Smooth muscle cell (in vitro differentiated cells): ENCODE data around the gene UGT1A8. TPM values are rescaled to one million over a fixed set of nuclear protein-coding genes. Genes with fewer than 3 reads are reported as not detected.
"Not testable (repeated sequence)": the region's sequence is repeated elsewhere in the genome, so short reads cannot be mapped to it uniquely, and the experiment has no call there.

Source experiments
- DNase-seq: peaks from one replicate; lab custom pipeline; 2025; ENCODE audit not compliant: unreplicated experiment; lab: John Stamatoyannopoulos, UW
- H2AFZ ChIP-seq: fragments of 200-600 bp; sonication (generic); 2 replicates; pipeline ENCODE4 v1.6.0; 2016; ENCODE audit warnings: antibody characterized with exemption, low read depth, mild to moderate bottlenecking
- H3F3A ChIP-seq: fragments of 200-600 bp; sonication (generic); 2 replicates; pipeline ENCODE4 v1.6.0; 2017; ENCODE audit warnings: antibody characterized with exemption, low read depth
- H3K27ac ChIP-seq: fragments of 200-600 bp; sonication (generic); 2 replicates; pipeline ENCODE4 v1.5.1; 2016; ENCODE audit warnings: low read depth, mild to moderate bottlenecking
- H3K27me3 ChIP-seq: fragments of 200-600 bp; sonication (generic); 2 replicates; pipeline ENCODE4 v1.6.1; 2016; ENCODE audit warnings: low read depth, mild to moderate bottlenecking
- H3K36me3 ChIP-seq: fragments of 200-600 bp; sonication (generic); 2 replicates; pipeline ENCODE4 v1.5.1; 2016; ENCODE audit warnings: low read depth
- H3K4me1 ChIP-seq: fragments of 200-600 bp; sonication (generic); 2 replicates; pipeline ENCODE4 v1.5.1; 2016; ENCODE audit warnings: low read depth
- H3K4me2 ChIP-seq: fragments of 200-600 bp; sonication (generic); 2 replicates; pipeline ENCODE4 v1.6.0; 2016; ENCODE audit warnings: mild to moderate bottlenecking
- H3K4me3 ChIP-seq: fragments of 200-600 bp; sonication (generic); 2 replicates; pipeline ENCODE4 v1.5.1; 2016; ENCODE audit warnings: mild to moderate bottlenecking
- H3K79me2 ChIP-seq: fragments of 200-600 bp; sonication (generic); 2 replicates; pipeline ENCODE4 v1.6.0; 2016; ENCODE audit warnings: low read depth, mild to moderate bottlenecking
- H3K9ac ChIP-seq: fragments of 200-600 bp; sonication (generic); 2 replicates; pipeline ENCODE4 v1.6.0; 2016; ENCODE audit warnings: low read depth
- H3K9me3 ChIP-seq: fragments of 200-600 bp; sonication (generic); replicated peaks from 2 replicates; pipeline ENCODE4 v1.5.1; 2016; ENCODE audit warnings: low read depth
- H4K20me1 ChIP-seq: fragments of 200-600 bp; sonication (generic); 2 replicates; pipeline ENCODE4 v1.6.0; 2016; ENCODE audit warnings: low read depth
- CTCF ChIP-seq: fragments of 200-600 bp; sonication (generic); IDR thresholded peaks from 2 replicates; pipeline ENCODE4 v1.5.1; 2017; ENCODE audit warnings: borderline replicate concordance, mild to moderate bottlenecking, antibody characterized with exemption; ENCODE audit not compliant: insufficient read depth, poor library complexity, severe bottlenecking
- WGBS: methylation state at CpG from one replicate; pipeline ENCODE4 v1.1.7; 2016; ENCODE audit warnings: low lambda C conversion rate; 5-methylcytosine and 5-hydroxymethylcytosine counted together
- polyA plus RNA-seq: library from polyadenylated mRNA; unstranded; fragments of >200 nt; fragmentation: Nextera tagmentation; extraction: Ambion mirVana; gene quantifications from 2 replicates; pipeline ENCODE4 v1.2.1, GENCODE V29; 2016
- total RNA-seq: library from RNA; depleted of rRNA; stranded (reverse); fragments of >200 nt; gene quantifications from 2 replicates; pipeline ENCODE4 v1.2.3, GENCODE V29; 2014

UGT1A8 gene
- total and polyA plus RNA-seq, 2 experiments from 2014 or later, result not detected

GRCh38 chr2:233584210-233584609, 33.2 kb upstream of the UGT1A8 start:
- no peak overlapping the region for H3K27ac ChIP-seq
- H3K4me2 ChIP-seq, result no peak overlapping the region
- 100% methylated on average over 1 of the region's 1 CpG for WGBS

GRCh38 chr2:233588400-233588799, 29.0 kb upstream of the UGT1A8 start:
- DNase-seq, result no peak
- 89% methylated on average over 2 of the region's 2 CpGs for WGBS
- Histone ChIP-seq H4K20me1 (no peaks in the 10 kb centered on the region), H3K27me3 (no peaks in the 10 kb centered on the region), H3K4me2 (no peak overlapping the region), H3K4me1 (no peaks in the 10 kb centered on the region), H3K36me3 (no peaks in the 10 kb centered on the region), H2AFZ (no peak overlapping the region), H3K79me2 (no peaks in the 10 kb centered on the region), H3K4me3 (no peak overlapping the region), H3F3A (no peaks in the 10 kb centered on the region), H3K9me3 (no peaks in the 10 kb centered on the region), H3K9ac (no peak overlapping the region), H3K27ac (no peak overlapping the region)
- TF ChIP-seq CTCF, result no peak

More at GRCh38 chr2:233584210-233584609, 33.2 kb upstream of the UGT1A8 start:
- H3K36me3 ChIP-seq, result no peaks in the 10 kb centered on the region
- H3K9me3 ChIP-seq, result no peaks in the 10 kb centered on the region
- no peaks in the 10 kb centered on the region for H4K20me1 ChIP-seq
- no peak for DNase-seq
- H3K4me1 ChIP-seq, result no peaks in the 10 kb centered on the region
- no peaks in the 10 kb centered on the region for H3K79me2 ChIP-seq
- no peak for TF ChIP-seq CTCF
- no peak overlapping the region for H3K9ac ChIP-seq
- H3F3A ChIP-seq, result no peaks in the 10 kb centered on the region
- H3K27me3 ChIP-seq, result no peaks in the 10 kb centered on the region
- H3K4me3 ChIP-seq, result no peak overlapping the region
- no peak overlapping the region for H2AFZ ChIP-seq

GRCh38 chr2:233592706-233593105, 24.7 kb upstream of the UGT1A8 start:
- H3K27ac ChIP-seq, H3K79me2 ChIP-seq, H3K36me3 ChIP-seq, DNase-seq, H3K9ac ChIP-seq, H3K4me2 ChIP-seq, H3K27me3 ChIP-seq, H4K20me1 ChIP-seq, H3K4me3 ChIP-seq, H2AFZ ChIP-seq, H3K4me1 ChIP-seq, H3K9me3 ChIP-seq, H3F3A ChIP-seq: not testable (repeated sequence)
- 100% methylated on average over 1 of the region's 1 CpG for WGBS

GRCh38 chr2:233593201-233593600, 24.2 kb upstream of the UGT1A8 start:
- Histone ChIP-seq H4K20me1 (no peaks in the 10 kb centered on the region), H3K9ac (no peak overlapping the region), H3K4me1 (no peaks in the 10 kb centered on the region), H3K36me3 (no peaks in the 10 kb centered on the region), H3K27me3 (no peaks in the 10 kb centered on the region), H3K9me3 (no peaks in the 10 kb centered on the region), H2AFZ (no peak overlapping the region), H3K4me3 (no peak overlapping the region), H3K79me2 (no peaks in the 10 kb centered on the region), H3K4me2 (no peak overlapping the region), H3K27ac (no peak overlapping the region), H3F3A (no peaks in the 10 kb centered on the region)
- WGBS, result 79% methylated on average over 8 of the region's 8 CpGs
- DNase-seq, result no peak
- no peak for TF ChIP-seq CTCF
